Right lobe of liver (tissue), 6 donors: ENCODE measurements around the gene AFMID. TPM values are rescaled to one million over a fixed set of nuclear protein-coding genes. Genes with fewer than 3 reads are reported as not detected.
A peak's percentile ranks its signal among the peaks of the same experiment; 100 is the strongest.

Source experiments
- ATAC-seq, 4 donors: fragments of 200-7000 bp; cut with Tn5 transposase; one replicate each; pipeline ENCODE4 v1.9.1; 2020; ENCODE audit warnings: mild to moderate bottlenecking in 4 of 4, moderate library complexity in 4 of 4
- DNase-seq, 3 donors: peaks; one replicate each; pipeline ENCODE4 v3.0.0-alpha.2; 2020
- H3K27ac ChIP-seq, 3 donors: fragments of 200-600 bp; one replicate each; pipeline ENCODE4 v1.8.0; 2022
- H3K27me3 ChIP-seq, 2 donors: fragments of 200-600 bp; one replicate each; pipeline ENCODE4 v1.8.0; 2022
- H3K36me3 ChIP-seq, 4 donors: fragments of 200-600 bp; sonication (generic) in 1 of 4; one replicate each; pipeline versions ENCODE4 v1.5.1 to v1.8.0; 2017 to 2022; ENCODE audit warnings: control low read depth in 1 of 4
- H3K4me1 ChIP-seq, 4 donors: fragments of 200-600 bp; sonication (generic) in 1 of 4; one replicate each; pipeline versions ENCODE4 v1.5.1 to v1.8.0; 2017 to 2022; ENCODE audit warnings: control low read depth in 1 of 4
- H3K4me3 ChIP-seq, 3 donors: fragments of 200-600 bp; one replicate each; pipeline ENCODE4 v1.8.0; 2022
- H3K9me3 ChIP-seq, 4 donors: fragments of 200-600 bp; sonication (generic) in 1 of 4; one replicate each; pipeline versions ENCODE4 v1.5.1 to v1.8.0; 2017 to 2022; ENCODE audit warnings: control low read depth in 1 of 4
- CTCF ChIP-seq, 4 donors: fragments of 200-600 bp in 3 of 4; fragments of 450-650 bp in 1 of 4; IDR thresholded peaks; one replicate each; pipeline versions ENCODE4 v1.5.1 to v1.8.0; 2016 to 2022; ENCODE audit warnings: antibody characterized with exemption in 4 of 4, mild to moderate bottlenecking in 2 of 4
- POLR2A ChIP-seq: fragments of 450-650 bp; IDR thresholded peaks from one replicate; pipeline ENCODE4 v1.6.1; 2017; ENCODE audit warnings: antibody characterized with exemption, mild to moderate bottlenecking
- whole genome bisulfite sequencing: methylation state at CpG from one replicate; pipeline ENCODE4 v1.1.6; 2018; ENCODE audit warnings: low coverage, low lambda C conversion rate; ENCODE audit not compliant: insufficient coverage; ENCODE audit errors: missing lambda C conversion rate; 5-methylcytosine and 5-hydroxymethylcytosine counted together
- intact Hi-C, 2 donors: fragments of 100-400 bp; cut with DNase I; formaldehyde crosslinking; loops; one replicate each; pipeline versions ENCODE4 v1.11.2 to v1.14.1; 2022
- total RNA-seq, 6 experiments: library from RNA; depleted of rRNA in 2 of 6; stranded (reverse); fragments of >200 nt in 2 of 6; fragmentation: NEBNext Ultra II Directional in 3 of 6; extraction: Animal tissue kit (Norgen Biotek cat#: 25700) in 3 of 6; gene quantifications; one replicate each; pipeline versions ENCODE4 v1.1.0 to v1.2.4, GENCODE V29; 2016 to 2023
- donor health status: DM: no; HTN: yes; CAD: no.
- donor health status: DM: no; HTN: no; CAD: no.
- donor health status: DM: no; HTN: no; CAD: no.
- donor health status: DM: no; HTN: yes; CAD: no.
- donor health status: DM: no; HTN: yes; CAD: no.

The AFMID gene
- total RNA-seq, 6 experiments from 2014 or later: 96.6 to 156 (median 142) TPM

- Histone ChIP-seq H3K4me1 (peaks cover 0 to 9% (median 0%) of the 10 kb centered on the region in 4 donors), H3K4me3 (no peak overlapping the region), H3K27ac (no peak overlapping the region), H3K36me3 (no peaks in the 10 kb centered on the region), H3K9me3 (no peaks in the 10 kb centered on the region), H3K27me3 (no peaks in the 10 kb centered on the region)
- TF ChIP-seq POLR2A: no peak
- ATAC-seq (peak; percentile 23 to 63 (median 44)), DNase-seq (no peak)
- 69% methylated on average over 11 of the region's 11 CpGs for WGBS
- intact Hi-C loops: no loop called here
Observed at GRCh38 chr17:78154903-78155811, 32.0 kb upstream of the AFMID start.

DNA sequence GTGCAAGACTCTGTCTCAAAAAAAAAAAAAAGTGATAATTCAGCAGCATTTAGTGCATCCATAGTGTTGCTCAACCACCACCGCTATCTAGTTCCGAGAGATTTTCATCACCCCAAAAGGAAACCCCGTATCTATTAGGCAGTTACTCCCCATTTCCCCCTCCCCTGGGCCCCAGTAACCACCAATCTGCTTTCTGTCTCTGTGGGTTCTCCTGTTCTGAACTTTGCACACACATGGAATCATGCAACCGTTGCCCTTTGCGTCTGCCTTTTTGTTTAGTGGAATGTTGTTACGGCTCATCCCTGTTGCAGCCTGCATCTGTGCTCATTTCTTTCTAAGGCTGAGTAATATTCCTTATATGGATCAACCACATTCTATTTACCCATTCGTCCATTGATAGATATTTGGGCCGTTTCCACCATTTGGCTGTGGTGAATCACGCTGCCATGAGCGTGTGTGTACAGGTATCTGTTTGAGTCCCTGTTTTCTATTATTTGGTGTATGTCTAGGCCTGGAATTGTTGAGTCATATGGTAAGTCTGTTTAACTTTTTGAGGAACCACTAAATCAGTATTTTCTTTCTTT is 27.5 kb upstream of the AFMID start:
- WGBS: 25% methylated on average over 6 of the region's 10 CpGs

GRCh38 chr17:78163881-78164747 is 23.0 kb upstream of the AFMID start:
- Histone ChIP-seq H3K36me3 (no peaks in the 10 kb centered on the region), H3K27ac (no peak overlapping the region), H3K9me3 (no peaks in the 10 kb centered on the region), H3K27me3 (no peaks in the 10 kb centered on the region), H3K4me1 (no peaks in the 10 kb centered on the region), H3K4me3 (no peak overlapping the region)
- no peak for ATAC-seq
- peak in 2 of 3 donors; percentile 58 to 62 for DNase-seq
- TF ChIP-seq CTCF (IDR thresholded peaks at IDR 0.05): no peak
- no peak for TF ChIP-seq POLR2A
- intact Hi-C loops: no loop called here
- 79% methylated on average over 3 of the region's 22 CpGs for WGBS

More for the DNA sequence above, 27.5 kb upstream of the AFMID start:
- H3K4me3 ChIP-seq: no peak overlapping the region
- H3K36me3 ChIP-seq: no peaks in the 10 kb centered on the region
- TF ChIP-seq CTCF (IDR thresholded peaks at IDR 0.05) (no peak), POLR2A (no peak)
- H3K27ac ChIP-seq: no peak overlapping the region
- no peak for DNase-seq
- H3K27me3 ChIP-seq: no peaks in the 10 kb centered on the region
- no peak for ATAC-seq
- no peaks in the 10 kb centered on the region for H3K4me1 ChIP-seq
- no peaks in the 10 kb centered on the region for H3K9me3 ChIP-seq
- intact Hi-C loops: no loop called here

- no peak overlapping the region for H3K27ac ChIP-seq
- H3K36me3 ChIP-seq: no peaks in the 10 kb centered on the region
- H3K4me1 ChIP-seq: peaks cover 0 to 7% (median 0%) of the 10 kb centered on the region in 4 donors
- ATAC-seq (no peak), DNase-seq (no peak)
- H3K9me3 ChIP-seq: no peaks in the 10 kb centered on the region
- 76% methylated on average over 6 of the region's 16 CpGs for WGBS
- no peak overlapping the region for H3K4me3 ChIP-seq
- intact Hi-C loops: loop anchor here in 1 of 2 donors (5.0 kb wide), 1 partner anchor 53 kb away; no protein-coding TSS in a partner anchor
- H3K27me3 ChIP-seq: no peaks in the 10 kb centered on the region
- TF ChIP-seq POLR2A (no peak), CTCF (IDR thresholded peaks at IDR 0.05) (no peak)
Observed at GRCh38 chr17:78164748-78165607, 22.2 kb upstream of the AFMID start.
